Fibroblast of lung (primary cell): ENCODE results near the gene ITPR1. TPM values are rescaled to one million over a fixed set of nuclear protein-coding genes. Genes with fewer than 3 reads are reported as not detected.
A peak's percentile ranks its signal among the peaks of the same experiment; 100 is the strongest.

ENCODE experiments used
- DNase-seq, 2 donors: peaks; one replicate each; pipeline versions ENCODE4 v3.0.0 to v3.0.0-alpha.2; 2010; ENCODE audit warnings: low read depth in 2 of 2
- H2AFZ ChIP-seq: 2 replicates; pipeline ENCODE4 v1.5.1; 2012; ENCODE audit warnings: low read length, control low read depth, inconsistent platforms
- H3K27ac ChIP-seq: 2 replicates; pipeline ENCODE4 v1.5.1; 2011; ENCODE audit warnings: low read length, control low read depth; ENCODE audit not compliant: insufficient read depth
- H3K27me3 ChIP-seq: 2 replicates; pipeline ENCODE4 v1.5.1; 2011; ENCODE audit warnings: mild to moderate bottlenecking, low read length; ENCODE audit not compliant: control insufficient read depth, insufficient read depth
- H3K36me3 ChIP-seq: 2 replicates; pipeline ENCODE4 v1.5.1; 2011; ENCODE audit warnings: low read length; ENCODE audit not compliant: control insufficient read depth, insufficient read depth
- H3K4me1 ChIP-seq: 2 replicates; pipeline ENCODE4 v1.5.1; 2011; ENCODE audit warnings: low read length; ENCODE audit not compliant: control insufficient read depth, insufficient read depth; ENCODE audit errors: extremely low read depth
- H3K4me2 ChIP-seq: 2 replicates; pipeline ENCODE4 v1.5.1; 2011; ENCODE audit warnings: low read length, control low read depth; ENCODE audit not compliant: insufficient read depth; ENCODE audit errors: extremely low read depth
- H3K4me3 ChIP-seq, 4 experiments: fragments of 200-600 bp in 1 of 4; sonication (generic) in 1 of 4; replicated peaks in 1 of 4; 2 replicates each; pipeline ENCODE4 v1.5.1; 2011 to 2016; ENCODE audit warnings: low read length in 4 of 4, low read depth in 3 of 4, mild to moderate bottlenecking in 3 of 4, control low read depth in 2 of 4, inconsistent platforms in 1 of 4, mixed read lengths in 1 of 4; ENCODE audit not compliant: insufficient read depth in 1 of 4; ENCODE audit errors: control extremely low read depth in 1 of 4
- H3K79me2 ChIP-seq: 2 replicates; pipeline ENCODE4 v1.5.1; 2012; ENCODE audit warnings: mild to moderate bottlenecking, low read length, inconsistent platforms; ENCODE audit not compliant: control insufficient read depth, insufficient read depth
- H3K9ac ChIP-seq: 2 replicates; pipeline ENCODE4 v1.5.1; 2011; ENCODE audit warnings: mild to moderate bottlenecking, low read length, control low read depth; ENCODE audit not compliant: insufficient read depth
- H3K9me3 ChIP-seq: 2 replicates; pipeline ENCODE4 v1.5.1; 2012; ENCODE audit warnings: low read depth, low read length; ENCODE audit not compliant: control insufficient read depth, insufficient read depth
- H4K20me1 ChIP-seq: 2 replicates; pipeline ENCODE4 v1.5.1; 2011; ENCODE audit warnings: low read length; ENCODE audit not compliant: control insufficient read depth, insufficient read depth; ENCODE audit errors: extremely low read depth
- EZH2 ChIP-seq: IDR thresholded peaks from 2 replicates; pipeline ENCODE4 v1.5.1; 2012; ENCODE audit warnings: low read length, control low read depth, mild to moderate bottlenecking; ENCODE audit errors: missing control alignments
- polyA plus RNA-seq, 2 donors: library from polyadenylated mRNA; depleted of rRNA in 1 of 2; stranded (reverse) in 1 of 2; unstranded in 1 of 2; fragments of >200 nt; gene quantifications; 2 replicates each; pipeline ENCODE4 v1.2.1, GENCODE V29; 2011 to 2012; ENCODE audit warnings: missing spikeins in 1 of 2
- total RNA-seq: library from RNA; depleted of rRNA; stranded (reverse); fragments of >200 nt; gene quantifications from 2 replicates; pipeline ENCODE4 v1.2.1, GENCODE V29; 2014
- TF ChIP-seq, protein P1 (sequence below), 2 donors: IDR thresholded peaks in 1 of 2; conservative IDR thresholded peaks in 1 of 2; 1 replicate in 1 of 2; 2 replicates in 1 of 2; pipeline ENCODE4 v1.5.1; 2011 to 2012; ENCODE audit warnings: low read length in 2 of 2, control low read depth in 1 of 2, inconsistent platforms in 1 of 2, low read depth in 1 of 2, mild to moderate bottlenecking in 1 of 2

The ITPR1 gene
- total and polyA plus RNA-seq, 2 donors (not counting 1 experiment from before 2014, with no cell fraction given), result 19.2 to 87.0 TPM

DNA sequence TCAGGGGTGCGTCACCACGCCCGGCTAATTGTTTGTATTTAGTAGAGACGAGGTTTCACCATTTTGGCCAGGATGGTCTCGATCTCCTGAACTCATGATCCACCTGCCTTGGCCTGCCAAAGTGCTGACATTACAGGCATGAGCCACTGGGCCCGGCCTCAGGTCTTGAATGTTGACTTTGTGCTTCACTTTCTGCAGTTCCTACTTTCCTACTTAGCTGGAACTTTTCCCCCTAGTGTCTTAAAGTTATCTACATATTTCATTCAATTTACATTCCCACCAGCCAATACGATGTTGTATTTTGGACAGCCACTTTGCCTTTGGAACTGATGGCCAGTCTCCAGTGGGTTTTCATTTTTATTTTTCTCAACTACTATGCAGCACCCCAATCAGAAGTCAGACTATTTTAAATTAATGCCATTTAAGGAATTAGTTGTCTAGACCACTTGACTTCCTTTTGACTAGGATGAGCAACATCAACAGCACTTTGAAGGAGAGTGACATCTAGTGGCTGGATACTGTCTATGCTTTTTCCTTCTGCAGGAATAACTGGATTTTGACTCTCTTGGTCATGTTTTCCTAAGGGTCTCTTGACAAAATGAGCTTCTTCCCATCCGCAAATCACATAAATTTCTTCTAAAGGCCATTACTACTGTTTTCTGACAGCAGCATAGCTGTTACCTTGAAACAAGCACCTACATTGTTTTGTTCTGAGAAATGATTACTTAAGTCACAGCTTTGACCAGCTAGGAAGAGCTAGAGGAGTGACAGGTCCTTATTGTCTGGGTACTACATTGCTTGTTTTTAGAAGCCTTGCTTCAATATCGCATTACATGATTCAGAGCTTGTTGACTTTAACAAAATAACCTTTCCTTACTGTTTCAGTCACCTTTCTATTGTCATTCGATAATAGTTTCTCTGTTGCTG is 140.2 kb downstream of the ITPR1 start:
- Histone ChIP-seq H3K4me1 (no peaks in the 10 kb centered on the region), H3K27ac (no peak overlapping the region), H4K20me1 (no peaks in the 10 kb centered on the region), H3K27me3 (no peaks in the 10 kb centered on the region), H3K36me3 (no peaks in the 10 kb centered on the region), H3K4me3 (no peak overlapping the region), H3K9me3 (no peaks in the 10 kb centered on the region), H2AFZ (no peak overlapping the region), H3K4me2 (no peak overlapping the region), H3K79me2 (no peaks in the 10 kb centered on the region), H3K9ac (no peak overlapping the region)
- TF ChIP-seq EZH2, result no peak
- TF ChIP-seq, protein P1, sequence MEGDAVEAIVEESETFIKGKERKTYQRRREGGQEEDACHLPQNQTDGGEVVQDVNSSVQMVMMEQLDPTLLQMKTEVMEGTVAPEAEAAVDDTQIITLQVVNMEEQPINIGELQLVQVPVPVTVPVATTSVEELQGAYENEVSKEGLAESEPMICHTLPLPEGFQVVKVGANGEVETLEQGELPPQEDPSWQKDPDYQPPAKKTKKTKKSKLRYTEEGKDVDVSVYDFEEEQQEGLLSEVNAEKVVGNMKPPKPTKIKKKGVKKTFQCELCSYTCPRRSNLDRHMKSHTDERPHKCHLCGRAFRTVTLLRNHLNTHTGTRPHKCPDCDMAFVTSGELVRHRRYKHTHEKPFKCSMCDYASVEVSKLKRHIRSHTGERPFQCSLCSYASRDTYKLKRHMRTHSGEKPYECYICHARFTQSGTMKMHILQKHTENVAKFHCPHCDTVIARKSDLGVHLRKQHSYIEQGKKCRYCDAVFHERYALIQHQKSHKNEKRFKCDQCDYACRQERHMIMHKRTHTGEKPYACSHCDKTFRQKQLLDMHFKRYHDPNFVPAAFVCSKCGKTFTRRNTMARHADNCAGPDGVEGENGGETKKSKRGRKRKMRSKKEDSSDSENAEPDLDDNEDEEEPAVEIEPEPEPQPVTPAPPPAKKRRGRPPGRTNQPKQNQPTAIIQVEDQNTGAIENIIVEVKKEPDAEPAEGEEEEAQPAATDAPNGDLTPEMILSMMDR (conservative IDR thresholded peaks at IDR 0.05 in 1 of 2, IDR thresholded peaks at IDR 0.05 in 1 of 2; ENCODE audit: low read depth in 1 of 2, low read length in 2 of 2), result peak; percentile 86 to 88
- peak; percentile 65 to 83 for DNase-seq

DNA sequence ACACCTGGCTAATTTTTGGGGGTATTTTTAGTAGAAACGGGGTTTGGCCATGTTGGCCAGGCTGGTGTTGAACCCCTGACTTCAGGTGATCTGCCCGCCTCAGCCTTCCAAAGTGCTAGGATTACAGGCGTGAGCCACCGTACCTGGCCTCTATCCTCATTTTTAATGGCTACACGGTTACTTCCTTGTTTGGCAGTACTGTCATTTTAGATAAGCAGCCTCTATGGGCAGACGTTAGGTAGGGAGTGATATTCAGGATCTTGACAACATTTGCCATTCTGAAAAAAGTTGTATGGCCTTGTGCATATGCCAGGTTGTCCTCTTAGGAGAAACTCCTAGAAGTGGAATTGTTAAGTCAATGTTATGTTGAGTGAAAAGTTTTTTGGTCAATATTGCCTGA is 141.7 kb downstream of the ITPR1 start:
- no peaks in the 10 kb centered on the region for H3K4me1 ChIP-seq
- no peaks in the 10 kb centered on the region for H3K79me2 ChIP-seq
- no peak for DNase-seq
- H3K27ac ChIP-seq, result no peak overlapping the region
- H3K4me2 ChIP-seq, result no peak overlapping the region
- no peak overlapping the region for H3K4me3 ChIP-seq
- H3K9ac ChIP-seq, result no peak overlapping the region
- TF ChIP-seq, protein P1 (conservative IDR thresholded peaks at IDR 0.05 in 1 of 2, IDR thresholded peaks at IDR 0.05 in 1 of 2; ENCODE audit: low read depth in 1 of 2, low read length in 2 of 2), result no peak
- TF ChIP-seq EZH2, result no peak
- no peaks in the 10 kb centered on the region for H3K9me3 ChIP-seq
- no peaks in the 10 kb centered on the region for H4K20me1 ChIP-seq
- no peaks in the 10 kb centered on the region for H3K27me3 ChIP-seq
- no peak overlapping the region for H2AFZ ChIP-seq
- H3K36me3 ChIP-seq, result no peaks in the 10 kb centered on the region

DNA sequence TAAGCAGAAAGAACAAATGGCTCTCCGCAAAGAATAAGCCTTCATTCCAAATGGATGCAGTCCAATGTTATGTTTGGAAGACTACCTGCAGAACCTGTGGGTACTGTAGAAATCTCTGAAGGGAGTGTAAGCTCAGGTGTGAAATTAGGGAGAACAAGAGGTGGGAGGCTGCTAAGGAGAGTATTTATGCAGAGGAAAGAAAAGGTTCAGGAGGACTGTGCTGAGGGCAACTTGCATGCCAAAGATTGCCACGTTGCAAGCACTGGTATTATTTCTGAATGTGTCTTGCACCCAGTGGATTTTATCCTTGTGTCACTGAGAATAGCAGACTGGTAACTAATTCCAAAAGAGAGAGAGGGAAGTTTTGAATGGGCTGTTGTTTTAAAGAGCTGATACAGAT is 144.1 kb downstream of the ITPR1 start:
- no peak overlapping the region for H3K4me3 ChIP-seq
- H4K20me1 ChIP-seq, result no peaks in the 10 kb centered on the region
- H2AFZ ChIP-seq, result no peak overlapping the region
- H3K79me2 ChIP-seq, result no peaks in the 10 kb centered on the region
- TF ChIP-seq, protein P1 (conservative IDR thresholded peaks at IDR 0.05 in 1 of 2, IDR thresholded peaks at IDR 0.05 in 1 of 2; ENCODE audit: low read depth in 1 of 2, low read length in 2 of 2), result no peak
- no peak for TF ChIP-seq EZH2
- no peaks in the 10 kb centered on the region for H3K4me1 ChIP-seq
- H3K27me3 ChIP-seq, result no peaks in the 10 kb centered on the region
- H3K4me2 ChIP-seq, result no peak overlapping the region
- no peak for DNase-seq
- no peak overlapping the region for H3K9ac ChIP-seq
- H3K9me3 ChIP-seq, result no peaks in the 10 kb centered on the region
- no peak overlapping the region for H3K27ac ChIP-seq
- H3K36me3 ChIP-seq, result no peaks in the 10 kb centered on the region
